GM18520 (cell line): ENCODE results near the gene OSBPL3.
A peak's percentile ranks its signal among the peaks of the same experiment; 100 is the strongest.
"Not testable (repeated sequence)": the region's sequence is repeated elsewhere in the genome, so short reads cannot be mapped to it uniquely, and the experiment has no call there.

Experiments used
- ATAC-seq: cut with Tn5 transposase; IDR thresholded peaks from one replicate; pipeline ENCODE4 v1.9.1; 2021; ENCODE audit not compliant: unreplicated experiment

The OSBPL3 gene

GRCh38 chr7:24922099-24922773 lies 57.7 kb downstream of the OSBPL3 start:
- no peak for ATAC-seq

GRCh38 chr7:24921362-24921679 lies 58.7 kb downstream of the OSBPL3 start:
- no peak for ATAC-seq

DNA sequence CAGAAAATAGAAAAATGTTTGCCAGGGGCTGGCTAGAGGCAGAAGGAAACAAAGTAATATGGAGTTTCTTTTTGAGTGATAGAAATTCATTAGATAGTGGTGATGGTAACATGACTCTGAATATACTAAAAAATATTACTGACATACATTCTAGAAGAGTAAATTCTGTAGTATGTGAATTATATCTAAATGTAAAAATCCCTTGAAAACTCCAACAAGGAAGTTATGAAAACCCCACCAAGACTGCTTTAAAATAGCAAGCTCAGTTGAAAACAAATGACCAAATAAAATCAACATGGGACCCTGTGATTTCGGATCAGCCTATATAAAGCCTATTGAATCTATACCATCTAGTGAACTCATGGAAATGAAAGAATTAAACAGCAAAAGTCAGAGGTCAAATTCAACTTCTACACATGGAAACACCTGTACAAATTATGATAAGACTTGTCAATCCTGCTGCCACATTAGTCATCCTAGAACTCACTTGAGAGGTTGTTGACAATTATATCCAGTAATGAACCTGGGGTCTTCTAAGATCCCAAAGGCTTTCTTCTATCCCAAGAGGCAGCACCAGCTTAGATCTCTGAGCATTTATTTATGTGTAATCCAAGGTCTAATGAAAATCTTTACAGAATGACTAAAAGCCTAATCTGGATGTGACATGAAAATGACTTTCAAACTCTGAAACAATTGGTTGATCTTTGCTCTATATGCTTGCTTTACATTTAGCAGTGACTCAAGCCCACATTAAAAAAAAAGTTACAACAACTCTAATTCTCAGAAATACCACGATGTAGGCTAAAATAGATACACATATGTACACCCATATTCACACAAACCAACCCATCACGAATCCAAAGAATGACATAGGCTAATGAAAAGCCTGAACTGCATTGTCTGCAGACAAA lies 59.3 kb downstream of the OSBPL3 start:
- no peak for ATAC-seq

- ATAC-seq = peak; percentile 37
These were observed 62.3 kb downstream of the OSBPL3 start for GRCh38 chr7:24917510-24918239.

GRCh38 chr7:24916463-24917040 lies 63.4 kb downstream of the OSBPL3 start:
- ATAC-seq = no peak

GRCh38 chr7:24914465-24914859 lies 65.5 kb downstream of the OSBPL3 start:
- no peak for ATAC-seq

GRCh38 chr7:24913801-24914464 lies 66.0 kb downstream of the OSBPL3 start:
- no peak for ATAC-seq

DNA sequence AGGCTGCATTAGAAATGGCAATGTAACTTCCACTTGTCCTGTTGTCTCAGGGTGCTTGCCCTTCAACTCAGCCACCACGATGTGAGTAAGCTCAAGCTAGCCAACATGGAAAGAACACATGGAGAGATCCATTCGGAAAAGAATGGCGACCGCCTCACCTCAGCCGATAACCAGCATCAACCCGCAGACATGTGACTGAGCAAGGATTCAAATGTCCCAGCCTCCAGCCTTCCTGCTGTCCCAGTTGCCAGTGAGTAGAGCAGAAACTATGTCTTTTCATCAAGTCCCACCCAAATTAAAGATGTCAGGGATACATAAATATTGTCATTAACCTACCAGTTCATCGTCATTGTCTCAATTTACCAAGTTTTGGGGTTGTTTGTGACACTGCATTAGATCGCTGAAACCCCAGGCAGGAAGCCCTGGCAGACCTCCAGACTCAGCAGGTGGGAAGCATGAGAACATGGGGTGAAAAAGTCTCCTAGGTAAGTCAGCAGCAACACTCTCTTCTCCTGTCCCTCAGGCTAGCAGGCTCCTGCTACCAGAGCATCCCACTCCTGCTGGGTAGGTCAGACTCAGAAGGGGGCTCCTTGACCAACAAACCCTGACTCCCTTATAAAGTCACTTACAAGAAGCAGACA lies 67.0 kb downstream of the OSBPL3 start:
- no peak for ATAC-seq

GRCh38 chr7:24912424-24912823 lies 67.6 kb downstream of the OSBPL3 start:
- no peak for ATAC-seq

DNA sequence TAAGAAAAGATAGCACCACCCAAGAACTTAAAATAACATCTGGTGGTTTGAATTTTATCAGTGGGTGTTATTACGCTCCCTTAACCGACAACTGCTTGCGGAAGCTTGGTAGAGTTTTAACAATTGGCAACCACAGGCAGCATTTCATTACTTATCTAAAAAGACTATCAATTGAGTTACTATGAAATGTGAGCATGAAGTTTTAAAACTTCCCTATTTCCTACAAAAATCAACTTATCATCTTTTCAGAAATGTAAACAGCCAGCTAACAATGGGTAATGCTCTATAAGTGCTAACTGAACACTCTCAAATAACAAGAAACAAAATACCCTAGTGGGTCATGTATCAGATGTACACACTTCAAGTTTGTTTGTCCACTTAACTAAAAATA lies 68.8 kb downstream of the OSBPL3 start:
- no peak for ATAC-seq

GRCh38 chr7:24910551-24911212 lies 69.3 kb downstream of the OSBPL3 start:
- ATAC-seq = no peak

DNA sequence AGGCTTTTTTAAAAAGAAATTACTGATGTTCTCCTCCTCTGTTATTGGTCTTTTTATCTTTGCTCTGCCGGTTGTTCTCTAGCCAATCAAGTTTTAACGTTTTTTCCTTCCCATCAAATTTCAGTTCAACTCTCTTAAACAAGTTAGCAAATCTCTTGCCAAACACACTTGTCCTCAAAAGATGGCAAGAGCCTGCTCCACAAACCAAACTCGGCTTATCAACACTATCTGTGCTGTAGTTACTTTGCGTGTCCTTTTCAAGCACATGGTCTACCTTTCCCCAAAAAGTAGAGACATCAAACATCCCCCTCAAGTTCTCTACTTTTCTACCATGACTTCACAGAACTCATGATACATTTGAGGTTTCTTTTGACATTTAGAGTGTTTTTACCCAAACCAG lies 71.3 kb downstream of the OSBPL3 start:
- no peak for ATAC-seq

- ATAC-seq = no peak
These were observed 71.8 kb downstream of the OSBPL3 start for GRCh38 chr7:24908166-24908565.

- peak; percentile 38 for ATAC-seq
These were observed 72.6 kb downstream of the OSBPL3 start for GRCh38 chr7:24907311-24907886.

DNA sequence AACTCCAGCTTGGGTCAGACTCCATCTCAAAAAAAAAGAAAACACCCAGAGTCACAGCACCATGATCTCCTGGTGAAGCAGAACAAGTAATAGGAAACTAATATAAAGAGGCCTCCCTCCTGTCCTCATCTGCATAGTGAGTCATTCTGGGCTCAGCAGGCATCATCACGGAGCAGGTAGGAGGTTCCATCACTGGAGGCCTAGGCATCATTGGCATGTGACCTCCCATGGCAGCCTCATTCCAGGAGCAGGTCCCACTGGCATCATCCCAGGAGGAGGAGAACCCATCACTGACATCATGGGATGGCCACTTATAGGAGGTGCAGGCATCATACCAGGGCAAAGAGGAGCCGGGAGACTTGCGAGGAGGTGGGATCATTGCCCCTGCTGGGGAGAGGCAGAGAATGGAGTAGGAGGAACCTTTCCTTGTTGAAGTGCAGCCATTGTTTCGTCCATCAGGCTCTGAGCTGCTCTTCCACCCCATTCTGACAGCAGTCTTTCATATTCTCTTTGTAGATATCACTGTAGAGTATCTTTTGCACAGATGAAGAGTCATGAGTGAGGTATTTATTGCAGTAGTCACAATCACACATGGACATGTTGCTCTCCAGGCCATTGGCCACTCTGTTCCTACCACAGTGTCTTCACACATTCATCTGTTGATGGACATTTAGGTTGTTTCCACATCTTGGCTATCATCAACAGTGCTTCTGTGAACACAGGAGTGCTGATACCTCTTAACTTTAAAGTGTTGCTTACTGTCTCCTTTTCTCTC lies 73.8 kb downstream of the OSBPL3 start:
- ATAC-seq = no peak

- ATAC-seq = not testable (repeated sequence)
These were observed 76.0 kb downstream of the OSBPL3 start for GRCh38 chr7:24903992-24904391.

DNA sequence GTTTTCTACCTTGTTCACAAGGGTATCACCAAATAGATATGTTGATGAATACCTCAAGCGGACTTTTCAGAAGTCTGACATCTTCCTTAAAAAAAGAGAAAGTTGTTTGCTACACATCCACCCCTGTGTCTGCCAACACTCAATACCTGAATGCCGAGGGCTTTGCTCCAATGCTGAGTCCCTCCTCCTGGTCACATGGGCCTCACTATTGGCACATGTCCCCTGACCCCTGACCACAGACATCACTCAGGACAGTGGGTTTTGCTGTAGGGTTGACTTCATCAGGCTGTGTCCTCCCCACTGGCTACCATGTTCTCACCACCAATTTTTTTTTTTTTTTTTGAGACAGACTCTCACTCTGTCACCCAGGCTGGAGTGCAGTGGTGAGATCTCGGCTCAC lies 76.4 kb downstream of the OSBPL3 start:
- ATAC-seq = no peak

- ATAC-seq = no peak
These were observed 77.0 kb downstream of the OSBPL3 start for GRCh38 chr7:24902931-24903330.

DNA sequence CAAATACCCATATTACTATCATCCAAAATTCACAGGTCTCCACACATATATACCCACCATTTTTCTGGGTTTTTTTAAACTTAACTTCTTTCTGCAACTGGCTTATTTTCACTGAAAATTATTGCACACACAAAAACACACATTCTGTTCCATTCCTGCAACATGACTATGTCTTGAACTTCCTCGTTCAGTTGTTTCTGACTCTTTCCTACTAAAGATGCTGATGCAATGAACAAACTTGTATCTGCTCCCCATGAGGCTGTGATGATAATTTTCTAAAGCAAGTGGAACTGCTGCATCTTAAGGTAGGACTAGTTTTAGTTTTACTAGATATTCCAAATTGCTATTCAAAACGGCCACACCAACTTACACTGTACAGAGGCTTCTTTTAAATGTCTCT lies 77.7 kb downstream of the OSBPL3 start:
- no peak for ATAC-seq
